ENCODE data around the gene ENOSF1. TPM values are rescaled to one million over a fixed set of nuclear protein-coding genes. Genes with fewer than 3 reads are reported as not detected.
A peak's percentile ranks its signal among the peaks of the same experiment; 100 is the strongest.

ENOSF1 gene
- polyA plus RNA-seq, 1 donor from 2014 or later, result 5.3 TPM

DNA sequence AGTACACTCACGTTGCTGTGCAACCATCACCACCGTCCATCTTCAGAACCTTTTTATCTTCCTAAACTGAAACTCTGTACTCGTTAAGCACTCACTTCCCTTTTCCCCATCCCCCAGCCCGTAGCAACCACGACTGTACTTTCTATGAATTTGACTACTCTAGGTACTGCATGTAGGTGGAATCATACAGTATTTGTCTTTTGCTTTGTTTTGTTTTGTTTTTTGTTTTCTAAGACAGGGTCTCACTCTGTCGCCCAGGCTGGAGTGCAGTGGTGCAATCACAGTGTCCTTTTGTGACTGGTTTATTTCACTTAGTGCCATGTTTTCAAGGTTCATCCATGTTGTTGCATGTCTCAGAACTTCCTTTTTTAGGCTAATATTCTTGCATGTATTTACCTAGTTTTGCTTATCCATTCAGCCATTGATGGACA is 62.0 kb downstream of the ENOSF1 start:
- H3K27ac Mint-ChIP-seq, result peak overlapping the region in 2 of 3 donors; percentile 4 to 6
- H3K9me3 Mint-ChIP-seq, result peaks cover 0 to 2% (median 0%) of the 10 kb centered on the region in 3 donors
- H3K36me3 Mint-ChIP-seq, result no peaks in the 10 kb centered on the region
- H3K27me3 Mint-ChIP-seq, result peaks cover 4% of the 10 kb centered on the region
- peaks cover 3 to 5% (median 4%) of the 10 kb centered on the region in 3 donors for H3K4me1 Mint-ChIP-seq
- peak overlapping the region in 3 of 4 donors; percentile 5 to 51 (median 44) for H3K4me3 Mint-ChIP-seq

DNA sequence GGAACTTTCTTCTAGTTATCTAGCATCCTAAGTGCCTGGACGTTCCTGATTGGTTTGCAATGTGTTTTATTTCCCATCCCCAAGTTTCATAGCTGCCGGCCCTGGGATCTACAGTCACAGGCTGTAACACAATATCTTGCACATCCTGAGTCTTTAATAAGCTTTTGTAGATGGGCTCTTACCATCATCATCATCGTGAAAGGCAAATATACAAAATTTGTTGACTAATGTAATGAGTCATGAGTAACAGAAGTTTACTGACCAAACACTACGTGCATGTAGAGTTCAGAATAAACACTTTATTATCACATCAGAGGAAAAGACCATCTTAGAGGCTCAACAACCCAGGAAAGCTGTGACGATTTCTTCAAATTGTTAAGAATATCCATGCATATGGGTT is 63.1 kb downstream of the ENOSF1 start:
- H3K27ac Mint-ChIP-seq, result no peak overlapping the region
- peaks cover 2% of the 10 kb centered on the region for H3K27me3 Mint-ChIP-seq
- no peak overlapping the region for H3K4me3 Mint-ChIP-seq
- peaks cover 3 to 5% (median 4%) of the 10 kb centered on the region in 3 donors for H3K4me1 Mint-ChIP-seq
- no peaks in the 10 kb centered on the region for H3K36me3 Mint-ChIP-seq
- H3K9me3 Mint-ChIP-seq, result no peaks in the 10 kb centered on the region

GRCh38 chr18:647304-647703 is 65.1 kb downstream of the ENOSF1 start:
- H3K9me3 Mint-ChIP-seq, result no peaks in the 10 kb centered on the region

GRCh38 chr18:644395-645004 is 67.9 kb downstream of the ENOSF1 start:
- Mint-ChIP-seq H3K4me1 (no peaks in the 10 kb centered on the region), H3K4me3 (no peak overlapping the region), H3K36me3 (no peaks in the 10 kb centered on the region), H3K27me3 (no peaks in the 10 kb centered on the region), H3K27ac (no peak overlapping the region), H3K9me3 (no peaks in the 10 kb centered on the region)

More at GRCh38 chr18:647304-647703, 65.1 kb downstream of the ENOSF1 start:
- H3K4me3 Mint-ChIP-seq, result no peak overlapping the region
- H3K27ac Mint-ChIP-seq, result peak overlapping the region in 1 of 3 donors; percentile 17
- H3K36me3 Mint-ChIP-seq, result no peaks in the 10 kb centered on the region
- H3K27me3 Mint-ChIP-seq, result no peaks in the 10 kb centered on the region
- H3K4me1 Mint-ChIP-seq, result peaks cover 3 to 5% (median 4%) of the 10 kb centered on the region in 3 donors

DNA sequence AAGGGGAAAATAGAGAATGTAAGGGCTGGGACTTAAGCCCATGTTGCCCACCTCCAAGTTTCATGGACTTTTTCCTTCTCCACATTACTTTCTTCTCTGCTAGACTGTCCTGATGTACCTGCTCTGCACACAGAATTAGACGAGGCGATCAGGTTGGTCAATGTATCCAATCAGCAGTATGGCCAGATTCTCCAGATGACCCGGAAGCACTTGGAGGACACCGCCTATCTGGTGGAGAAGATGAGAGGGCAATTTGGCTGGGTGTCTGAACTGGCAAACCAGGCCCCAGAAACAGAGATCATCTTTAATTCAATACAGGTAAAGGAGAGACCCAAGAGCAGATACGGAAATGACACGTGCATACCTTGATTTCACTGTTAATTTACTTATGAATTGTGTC is 71.2 kb downstream of the ENOSF1 start:
- Mint-ChIP-seq H3K4me3 (no peak overlapping the region), H3K27me3 (peaks cover 2% of the 10 kb centered on the region), H3K36me3 (peaks cover 2% of the 10 kb centered on the region)

DNA sequence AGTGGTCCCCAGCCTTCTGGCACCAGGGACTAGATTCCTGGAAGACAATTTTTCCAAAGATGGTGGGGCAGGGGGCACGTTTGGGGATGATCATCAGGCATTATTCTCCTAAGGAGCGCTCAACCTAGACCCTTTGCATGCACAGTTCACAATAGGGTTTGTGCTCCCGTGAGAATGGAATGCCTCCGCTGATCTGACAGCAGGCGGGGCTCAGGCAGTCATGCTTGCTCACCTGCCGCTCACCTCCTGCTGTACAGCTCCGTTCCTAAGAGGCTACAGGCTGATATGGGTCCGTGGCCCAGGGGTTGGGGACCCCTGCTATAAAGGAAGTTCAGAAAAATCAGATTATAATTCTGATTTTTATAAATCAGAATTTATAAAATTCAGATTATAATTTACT is 77.3 kb downstream of the ENOSF1 start:
- H3K27me3 Mint-ChIP-seq, result peaks cover 3% of the 10 kb centered on the region
- no peak overlapping the region for H3K4me3 Mint-ChIP-seq
- peaks cover 0 to 3% (median 0%) of the 10 kb centered on the region in 3 donors for H3K9me3 Mint-ChIP-seq
- no peak overlapping the region for H3K27ac Mint-ChIP-seq
- H3K4me1 Mint-ChIP-seq, result no peaks in the 10 kb centered on the region
- peaks cover 2% of the 10 kb centered on the region for H3K36me3 Mint-ChIP-seq

More for the DNA sequence above, 71.2 kb downstream of the ENOSF1 start:
- Mint-ChIP-seq H3K4me1 (no peaks in the 10 kb centered on the region), H3K9me3 (no peaks in the 10 kb centered on the region), H3K27ac (no peak overlapping the region)

- no peak overlapping the region for H3K27ac Mint-ChIP-seq
- H3K27me3 Mint-ChIP-seq, result peaks cover 3% of the 10 kb centered on the region
- peaks cover 0 to 3% (median 0%) of the 10 kb centered on the region in 3 donors for H3K9me3 Mint-ChIP-seq
- peaks cover 2% of the 10 kb centered on the region for H3K36me3 Mint-ChIP-seq
- H3K4me3 Mint-ChIP-seq, result no peak overlapping the region
- no peaks in the 10 kb centered on the region for H3K4me1 Mint-ChIP-seq
These were observed 77.8 kb downstream of the ENOSF1 start for GRCh38 chr18:634551-635045.

DNA sequence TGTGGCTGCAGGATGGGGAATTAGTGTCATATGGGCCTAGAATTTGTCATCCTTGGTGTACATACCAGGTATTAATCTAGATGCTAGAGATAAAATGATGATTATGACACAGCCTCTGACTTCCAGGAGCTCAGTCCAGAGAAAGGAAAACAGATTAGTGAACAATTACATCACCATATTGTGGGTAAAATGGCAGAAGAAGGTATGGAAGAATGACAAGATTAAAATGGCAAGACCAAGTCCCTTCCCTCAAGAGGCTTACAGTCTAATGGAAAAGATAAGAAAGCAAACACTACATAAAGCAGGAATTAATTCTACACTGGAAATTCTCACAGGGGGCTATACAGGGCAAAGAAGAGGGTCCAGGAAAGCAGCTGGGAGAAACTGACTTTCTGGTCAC is 80.9 kb downstream of the ENOSF1 start:
- Mint-ChIP-seq H3K9me3 (peaks cover 0 to 3% (median 0%) of the 10 kb centered on the region in 3 donors), H3K4me3 (no peak overlapping the region), H3K27me3 (peaks cover 3% of the 10 kb centered on the region), H3K4me1 (no peaks in the 10 kb centered on the region), H3K36me3 (no peaks in the 10 kb centered on the region), H3K27ac (no peak overlapping the region)

DNA sequence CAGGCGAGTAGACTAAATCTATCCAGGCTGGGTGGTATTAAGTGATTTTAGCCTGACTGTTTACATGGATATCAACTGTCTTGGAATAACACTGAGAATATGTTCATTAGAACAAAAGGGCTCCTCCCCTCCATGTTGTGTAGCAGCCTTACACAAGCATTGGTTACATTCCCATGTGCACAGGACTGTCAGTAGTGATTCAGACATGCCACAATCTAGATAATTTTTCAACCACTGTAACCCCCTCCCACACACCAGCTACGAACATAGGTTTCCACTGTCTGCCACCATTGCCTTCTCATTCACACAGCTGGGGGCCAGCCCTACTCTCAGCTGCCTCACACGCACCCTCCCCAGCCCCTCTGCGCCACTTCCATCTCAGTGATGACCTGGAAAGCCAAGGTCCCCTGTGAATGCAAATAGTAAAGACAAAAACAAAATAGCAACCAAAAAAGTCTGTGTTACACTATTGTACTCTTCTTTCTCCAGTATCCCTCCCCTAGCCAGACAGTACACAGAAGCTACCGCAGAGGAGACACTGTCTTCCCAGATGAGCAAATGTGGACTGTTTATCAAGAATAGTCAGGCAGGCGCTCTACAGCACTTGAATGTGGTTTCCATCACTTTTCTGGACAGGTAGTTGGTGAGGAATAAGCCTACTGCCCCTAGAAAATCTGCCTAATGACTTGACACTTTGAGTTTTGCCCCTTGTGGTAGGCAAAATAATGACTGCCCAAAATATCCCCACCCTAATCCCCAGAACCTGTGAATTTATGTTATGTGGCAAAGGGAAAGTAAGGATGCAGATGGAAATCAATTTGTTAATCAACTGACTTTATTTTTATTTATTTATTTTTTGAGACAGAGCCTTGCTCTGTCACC is 82.9 kb downstream of the ENOSF1 start:
- Mint-ChIP-seq H3K4me1 (no peaks in the 10 kb centered on the region), H3K4me3 (no peak overlapping the region), H3K27me3 (peaks cover 6% of the 10 kb centered on the region), H3K36me3 (no peaks in the 10 kb centered on the region), H3K27ac (peak overlapping the region in 1 of 3 donors; percentile 65), H3K9me3 (peaks cover 0 to 3% (median 0%) of the 10 kb centered on the region in 3 donors)

GRCh38 chr18:627231-627630 is 85.2 kb downstream of the ENOSF1 start:
- Mint-ChIP-seq H3K36me3 (no peaks in the 10 kb centered on the region), H3K9me3 (peaks cover 0 to 3% (median 0%) of the 10 kb centered on the region in 3 donors), H3K4me1 (no peaks in the 10 kb centered on the region), H3K27me3 (peaks cover 6% of the 10 kb centered on the region), H3K4me3 (no peak overlapping the region), H3K27ac (no peak overlapping the region)

GRCh38 chr18:623761-624620 is 88.4 kb downstream of the ENOSF1 start:
- no peak overlapping the region for H3K4me3 Mint-ChIP-seq
- no peak overlapping the region for H3K27ac Mint-ChIP-seq
- H3K36me3 Mint-ChIP-seq, result no peaks in the 10 kb centered on the region
- H3K4me1 Mint-ChIP-seq, result no peaks in the 10 kb centered on the region
- H3K27me3 Mint-ChIP-seq, result peaks cover 5% of the 10 kb centered on the region
- H3K9me3 Mint-ChIP-seq, result no peaks in the 10 kb centered on the region

DNA sequence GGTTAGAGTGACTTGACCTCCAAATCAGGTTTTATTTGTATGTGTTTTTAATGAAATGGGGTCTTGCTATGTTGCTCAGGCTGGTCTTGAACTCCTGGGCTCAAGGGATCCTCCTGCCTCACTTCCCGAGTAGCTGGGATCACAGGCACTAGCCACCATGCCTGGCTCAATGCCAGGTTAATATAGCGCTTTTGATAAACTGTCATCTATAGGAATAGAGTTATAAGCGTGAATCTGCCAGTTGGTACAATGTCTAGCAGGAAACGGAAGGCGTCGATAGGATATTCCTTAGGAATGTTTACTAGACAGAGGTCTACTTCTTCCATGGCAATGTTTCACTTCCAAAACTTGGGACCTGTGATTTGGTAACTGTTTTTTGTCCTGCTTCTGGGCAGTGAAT is 90.1 kb downstream of the ENOSF1 start:
- Mint-ChIP-seq H3K4me1 (no peaks in the 10 kb centered on the region), H3K27ac (no peak overlapping the region), H3K27me3 (peaks cover 3% of the 10 kb centered on the region), H3K9me3 (no peaks in the 10 kb centered on the region), H3K4me3 (no peak overlapping the region), H3K36me3 (no peaks in the 10 kb centered on the region)

- Mint-ChIP-seq H3K4me3 (no peak overlapping the region), H3K27me3 (peaks cover 3% of the 10 kb centered on the region), H3K36me3 (no peaks in the 10 kb centered on the region), H3K27ac (no peak overlapping the region), H3K9me3 (no peaks in the 10 kb centered on the region), H3K4me1 (no peaks in the 10 kb centered on the region)
These were observed 91.0 kb downstream of the ENOSF1 start for GRCh38 chr18:621291-622043.
